ENCODE measurements around the gene RCOR1.
"Not testable (repeated sequence)": the region's sequence is repeated elsewhere in the genome, so short reads cannot be mapped to it uniquely, and the experiment has no call there.

The RCOR1 gene

DNA sequence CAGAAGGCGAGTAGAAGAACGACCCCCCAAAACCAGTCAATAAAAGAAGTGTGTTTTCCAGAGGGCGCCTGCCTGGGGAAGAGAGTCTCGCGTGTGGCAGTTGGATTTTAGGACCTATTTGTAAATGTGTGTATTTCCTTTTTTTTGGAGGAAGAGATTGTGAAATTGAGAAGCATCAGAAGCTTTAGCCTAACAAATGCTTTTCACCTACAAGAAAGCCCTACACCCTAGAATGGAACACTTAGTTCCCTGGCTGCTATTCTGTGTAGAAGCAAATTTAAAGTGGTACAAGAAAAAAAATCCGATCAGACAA, 1.3 kb downstream of the RCOR1 start:
- DNase-seq = peak; percentile 45

GRCh38 chr14:102594514-102595175, 2.2 kb downstream of the RCOR1 start:
- peak; percentile 86 for DNase-seq

- DNase-seq = no peak
Measured at GRCh38 chr14:102601378-102601925, 9.0 kb downstream of the RCOR1 start.

DNA sequence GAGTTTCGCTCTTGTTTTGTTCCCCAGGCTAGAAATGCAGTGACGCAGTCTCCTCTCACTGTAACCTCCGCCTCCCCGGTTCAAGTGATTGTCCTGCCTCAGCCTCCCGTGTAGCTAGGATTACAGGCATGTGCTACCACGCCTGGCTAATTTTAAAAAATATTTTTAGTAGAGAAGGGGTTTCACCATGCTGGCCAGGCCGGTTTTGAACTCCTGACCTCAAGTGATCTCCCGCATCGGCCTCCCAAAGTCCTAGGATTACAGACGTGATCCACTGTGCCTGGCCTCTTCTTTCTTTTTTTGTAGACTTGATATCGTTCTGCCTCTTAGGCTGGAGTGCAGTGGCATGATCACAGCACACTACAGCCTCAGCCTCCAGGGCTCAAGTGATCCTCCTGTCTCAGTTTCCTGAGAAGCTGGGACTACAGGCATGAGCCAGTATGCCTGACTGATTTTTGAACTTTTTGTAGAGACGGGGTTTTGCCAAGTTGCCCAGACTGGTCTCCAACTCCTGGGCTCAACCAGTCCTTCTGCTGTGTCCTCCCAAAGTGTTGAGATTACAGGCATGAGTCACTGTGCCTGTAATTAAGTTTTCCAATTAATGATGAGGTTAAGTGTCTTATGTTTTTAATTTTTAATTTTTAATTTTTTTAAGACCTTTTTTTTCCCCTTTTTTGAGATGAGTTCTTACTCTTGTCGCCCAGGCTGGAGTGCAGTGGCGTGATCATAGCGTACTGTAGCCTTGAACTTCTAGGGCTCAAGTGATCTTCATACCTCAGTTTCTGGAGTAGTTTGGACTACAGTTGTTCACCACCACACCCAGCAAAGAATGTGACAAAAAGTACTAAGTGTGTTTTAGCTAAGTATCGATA, 10.2 kb downstream of the RCOR1 start:
- DNase-seq = no peak

- DNase-seq = no peak
Measured at GRCh38 chr14:102603293-102603907, 11.0 kb downstream of the RCOR1 start.

GRCh38 chr14:102604183-102604582, 11.7 kb downstream of the RCOR1 start:
- DNase-seq = no peak

- no peak for DNase-seq
Measured at GRCh38 chr14:102605029-102605428, 12.6 kb downstream of the RCOR1 start.

- DNase-seq = no peak
Measured at GRCh38 chr14:102606296-102606695, 13.8 kb downstream of the RCOR1 start.

DNA sequence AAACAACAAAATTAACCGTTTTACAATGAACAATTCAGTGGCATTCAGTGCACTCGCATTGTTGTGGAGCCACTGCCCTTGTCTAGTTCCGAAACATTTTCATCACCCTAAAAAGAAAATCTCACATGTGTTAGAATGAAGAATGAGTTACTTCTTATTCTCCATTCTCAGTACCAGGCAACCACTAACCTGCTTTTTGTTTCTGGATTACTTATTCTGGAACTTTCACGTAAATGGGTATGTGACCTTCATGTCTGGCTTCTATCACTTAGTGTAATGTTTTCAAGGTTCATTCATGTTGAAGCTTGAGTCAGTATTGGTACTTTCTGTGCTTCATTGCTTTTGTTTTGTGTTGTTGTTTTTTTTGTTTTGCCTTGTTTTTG, 15.6 kb downstream of the RCOR1 start:
- DNase-seq = no peak

- no peak for DNase-seq
Measured at GRCh38 chr14:102610968-102611811, 18.7 kb downstream of the RCOR1 start.

DNA sequence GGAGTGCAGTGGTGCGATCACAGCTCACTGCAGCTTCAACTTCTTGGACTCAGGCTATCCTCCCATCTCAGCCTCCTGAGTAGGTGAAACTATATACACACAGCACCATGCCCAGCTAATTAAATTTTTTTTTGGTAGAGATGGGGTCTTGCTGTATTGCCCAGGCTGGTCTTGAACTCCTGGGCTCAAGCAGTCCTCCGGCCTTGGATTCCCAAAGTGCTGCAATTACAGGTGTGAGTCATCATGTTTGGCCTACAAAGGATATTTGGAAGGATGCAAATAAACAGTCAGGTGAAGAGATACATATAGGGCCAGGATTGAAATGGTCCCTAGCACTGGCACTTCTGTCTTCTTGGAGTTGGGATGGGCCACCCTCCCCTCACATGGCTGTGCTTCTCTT, 23.9 kb downstream of the RCOR1 start:
- no peak for DNase-seq

DNA sequence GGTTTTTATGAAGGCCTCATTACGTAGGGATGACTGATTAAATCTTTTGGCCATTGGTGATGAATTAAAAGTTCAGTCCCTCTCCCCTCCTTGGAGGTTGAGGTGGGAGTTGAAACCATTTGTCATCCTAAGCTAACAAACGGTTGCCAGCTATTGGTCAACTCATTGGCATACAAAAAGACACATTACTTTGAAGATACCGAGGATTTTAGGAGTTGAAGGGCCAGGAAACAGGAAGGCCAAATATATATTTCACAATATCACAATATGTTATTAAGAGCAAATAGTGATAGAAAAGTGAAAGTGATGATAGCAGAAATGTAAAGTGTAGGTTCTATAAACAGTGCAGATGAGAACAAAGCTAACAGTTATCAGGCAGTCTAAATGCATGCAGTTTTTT, 24.4 kb downstream of the RCOR1 start:
- DNase-seq = no peak

GRCh38 chr14:102619012-102619411, 26.6 kb downstream of the RCOR1 start:
- not testable (repeated sequence) for DNase-seq

DNA sequence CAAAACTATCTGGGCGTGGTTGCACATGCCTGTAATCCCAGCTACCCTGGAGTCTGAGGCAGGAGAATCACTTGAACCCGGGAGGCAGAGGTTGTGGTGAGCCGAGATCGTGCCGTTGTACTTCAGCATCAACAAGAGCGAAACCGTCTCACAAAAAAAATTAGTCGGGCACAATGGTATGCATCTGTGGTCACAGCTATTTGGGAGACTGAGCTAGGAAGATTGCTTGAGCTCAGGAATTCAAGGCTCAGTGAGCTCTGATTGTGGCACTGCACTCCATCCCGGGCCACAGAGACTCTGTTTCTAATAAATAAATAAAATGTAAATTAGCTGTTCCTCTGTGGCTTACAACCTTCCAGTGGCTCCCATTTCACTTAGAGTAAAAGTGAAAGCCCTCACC, 28.0 kb downstream of the RCOR1 start:
- DNase-seq = no peak

GRCh38 chr14:102622262-102622885, 29.9 kb downstream of the RCOR1 start:
- no peak for DNase-seq

GRCh38 chr14:102624666-102625065, 32.2 kb downstream of the RCOR1 start:
- DNase-seq = no peak

DNA sequence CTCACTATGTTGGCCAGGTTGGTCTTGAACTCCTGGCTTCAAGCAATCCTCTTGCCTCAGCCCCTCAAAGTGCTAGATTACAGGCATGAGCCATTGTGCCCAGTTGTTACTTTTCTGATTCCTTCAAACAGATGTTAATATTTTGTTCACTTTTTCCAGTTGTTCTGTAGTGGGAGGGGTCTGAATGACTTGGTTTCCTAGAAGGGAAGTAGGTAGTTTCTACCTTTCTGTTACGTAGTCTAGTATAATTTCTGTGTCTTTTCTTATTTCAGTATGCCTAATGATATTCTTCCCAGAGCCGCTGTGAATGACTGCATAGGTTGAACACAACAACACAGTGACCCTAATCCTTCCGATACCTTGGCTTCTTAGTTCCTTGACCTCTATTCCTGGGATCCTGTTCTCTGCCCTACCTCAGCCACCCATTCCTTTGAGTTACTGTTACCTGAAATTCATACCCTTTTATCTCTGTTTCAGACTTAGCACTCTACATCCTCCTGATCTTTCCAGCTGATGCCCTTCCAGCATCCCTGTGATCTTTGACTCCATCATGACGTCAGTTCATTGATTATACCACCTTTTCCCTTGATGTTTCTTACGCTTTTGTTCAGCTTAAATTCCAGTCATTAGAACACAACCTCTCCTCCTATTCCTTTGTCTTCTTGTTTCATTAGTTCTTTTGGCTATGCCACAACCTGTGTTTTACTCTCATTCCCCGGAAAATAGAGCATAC, 33.3 kb downstream of the RCOR1 start:
- no peak for DNase-seq

DNA sequence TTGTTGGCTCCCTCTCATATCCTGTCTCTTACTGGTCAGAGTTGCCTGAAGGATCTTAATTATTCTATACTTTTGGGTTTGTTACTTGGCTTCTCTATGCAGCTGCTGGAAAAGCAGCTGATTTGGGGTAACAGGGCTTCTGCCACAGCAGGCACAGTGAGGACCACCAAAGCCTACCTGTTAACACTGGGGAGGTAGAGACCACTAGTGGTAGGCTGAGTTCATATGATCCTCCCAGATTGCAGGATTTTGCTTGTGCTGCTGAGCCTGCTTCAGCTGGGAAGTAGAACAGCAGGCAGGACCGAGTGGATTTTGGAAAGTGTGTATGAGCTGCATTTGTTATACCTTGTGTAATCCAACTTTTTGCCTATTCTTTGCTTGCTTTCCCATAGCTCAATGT, 34.1 kb downstream of the RCOR1 start:
- no peak for DNase-seq

DNA sequence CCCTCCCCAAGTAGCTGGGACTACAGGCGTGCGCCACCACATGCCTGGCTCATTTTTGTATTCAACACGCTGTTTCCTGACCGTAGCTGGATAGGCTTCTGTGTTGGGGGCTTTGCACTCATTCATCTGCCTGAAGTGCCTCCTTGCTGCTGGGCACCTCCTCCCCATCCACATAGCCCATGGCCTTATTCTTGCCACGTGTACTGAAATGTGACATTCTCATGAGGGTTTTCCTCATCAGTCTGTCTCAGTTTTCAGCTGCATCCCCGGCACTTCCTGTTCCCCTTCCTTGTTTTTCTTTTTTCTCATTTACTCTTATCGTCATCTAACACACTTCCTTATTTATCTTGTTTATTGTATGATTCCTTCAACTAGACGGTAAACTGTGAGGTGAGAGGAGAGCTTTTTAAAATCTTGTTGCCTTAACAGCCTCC, 36.6 kb downstream of the RCOR1 start:
- no peak for DNase-seq

- DNase-seq = no peak
Measured at GRCh38 chr14:102629808-102630350, 37.4 kb downstream of the RCOR1 start.

GRCh38 chr14:102630405-102630804, 38.0 kb downstream of the RCOR1 start:
- DNase-seq = no peak

Measured in NCI-H1694 (cell line).